ELF-1 (cell line): ENCODE results near the gene KRT10.
"Not testable (repeated sequence)": the region's sequence is repeated elsewhere in the genome, so short reads cannot be mapped to it uniquely, and the experiment has no call there.

Source experiments
- DNase-seq: peaks from one replicate; pipeline ENCODE4 v3.0.0-alpha.2; 2016; ENCODE audit warnings: low read depth, low spot score

KRT10 gene

DNA sequence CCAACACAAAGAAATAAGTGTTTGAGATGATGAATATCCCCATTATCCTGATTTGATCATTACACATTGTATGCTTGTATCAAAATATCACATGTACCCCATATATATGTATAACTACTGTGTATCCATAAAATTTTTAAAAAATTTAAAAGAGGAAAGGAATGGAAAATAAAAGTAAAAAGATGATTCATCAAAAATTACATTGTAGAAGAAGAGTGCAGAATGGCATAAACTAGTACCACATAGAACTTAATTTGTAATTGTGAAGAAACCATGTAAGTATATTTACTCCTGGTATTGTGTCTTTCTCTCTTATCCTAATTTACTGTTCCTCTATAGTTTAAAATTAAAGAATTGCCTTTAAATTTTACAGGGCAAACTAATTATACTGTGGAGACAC, 11.5 kb upstream of the KRT10 start:
- no peak for DNase-seq

DNA sequence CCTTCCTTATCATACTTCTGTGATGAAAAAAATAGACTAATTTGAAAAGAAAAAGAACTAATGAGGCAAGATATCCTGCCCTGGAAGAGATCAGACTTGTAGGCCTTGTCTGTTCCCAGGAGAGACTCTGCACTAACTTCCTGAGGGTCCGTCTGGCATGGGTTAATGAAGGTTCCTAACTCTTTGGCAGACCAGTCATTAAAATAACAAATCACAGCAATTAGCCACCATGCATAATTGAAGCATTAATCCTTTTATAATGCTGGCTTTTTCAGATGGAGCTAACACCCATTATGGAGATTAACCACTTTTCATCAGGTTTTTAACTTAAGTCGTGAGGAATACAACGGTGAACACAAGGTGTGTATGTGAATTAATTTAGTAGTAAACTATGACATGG, 10.4 kb upstream of the KRT10 start:
- peak; percentile 6 for DNase-seq

DNA sequence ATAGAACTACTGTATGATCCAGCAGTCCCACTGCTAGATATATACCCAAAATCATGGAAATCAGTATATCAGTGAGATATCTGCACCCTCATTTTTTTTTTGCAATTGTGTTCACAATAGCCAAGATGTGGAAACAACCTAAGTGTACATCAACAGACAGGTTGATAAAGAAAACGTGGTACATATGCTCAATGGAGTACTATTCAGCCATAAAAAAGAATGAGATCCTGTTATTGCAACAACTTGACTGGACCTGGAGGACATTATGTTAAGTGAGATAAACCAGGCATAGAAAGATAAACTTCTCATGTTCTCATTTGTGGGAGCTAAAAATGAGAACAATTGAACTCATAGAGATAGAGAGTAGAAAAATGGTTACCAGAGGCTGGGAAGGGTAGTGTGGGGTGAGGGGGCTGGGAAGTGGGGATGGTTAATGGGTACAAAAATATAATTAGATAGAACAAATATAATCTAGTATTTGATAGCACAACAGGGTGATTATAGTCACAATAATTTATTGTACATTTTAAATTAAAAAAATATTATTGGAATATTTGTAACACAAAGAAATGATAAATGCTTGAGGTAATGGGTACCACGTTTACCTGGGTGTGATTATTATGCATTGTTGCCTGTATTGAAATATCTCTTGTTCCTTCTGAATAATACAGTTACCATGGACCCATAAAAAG, 7.8 kb upstream of the KRT10 start:
- DNase-seq = no peak

DNA sequence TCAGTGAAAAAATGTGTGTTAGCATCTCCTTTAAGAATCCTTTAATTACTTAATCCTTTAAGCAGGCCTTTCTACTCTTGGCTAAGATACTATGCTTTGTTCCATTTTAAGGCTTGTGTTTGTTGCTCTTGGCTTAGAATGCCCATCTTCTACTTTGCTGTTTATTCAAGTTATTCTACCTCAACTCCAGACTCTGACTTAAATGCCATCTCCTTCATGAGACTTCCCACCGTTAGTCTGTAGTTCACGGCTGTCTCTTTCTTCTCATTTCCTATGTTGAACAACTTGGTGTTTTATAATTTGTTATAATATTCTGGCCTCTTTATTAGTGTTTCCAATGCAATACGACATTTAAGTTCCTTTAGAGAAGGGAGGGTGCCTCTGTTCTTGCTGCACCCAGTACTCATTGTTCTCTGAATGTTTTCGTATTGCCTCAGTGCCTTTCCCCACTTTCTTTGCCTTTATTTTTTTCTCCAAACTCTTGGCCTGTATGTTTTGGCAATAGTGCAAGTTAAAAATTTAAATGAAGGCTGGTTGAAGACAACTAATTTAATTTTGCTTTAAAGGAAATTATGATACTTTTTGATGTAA, 6.1 kb upstream of the KRT10 start:
- no peak for DNase-seq

DNA sequence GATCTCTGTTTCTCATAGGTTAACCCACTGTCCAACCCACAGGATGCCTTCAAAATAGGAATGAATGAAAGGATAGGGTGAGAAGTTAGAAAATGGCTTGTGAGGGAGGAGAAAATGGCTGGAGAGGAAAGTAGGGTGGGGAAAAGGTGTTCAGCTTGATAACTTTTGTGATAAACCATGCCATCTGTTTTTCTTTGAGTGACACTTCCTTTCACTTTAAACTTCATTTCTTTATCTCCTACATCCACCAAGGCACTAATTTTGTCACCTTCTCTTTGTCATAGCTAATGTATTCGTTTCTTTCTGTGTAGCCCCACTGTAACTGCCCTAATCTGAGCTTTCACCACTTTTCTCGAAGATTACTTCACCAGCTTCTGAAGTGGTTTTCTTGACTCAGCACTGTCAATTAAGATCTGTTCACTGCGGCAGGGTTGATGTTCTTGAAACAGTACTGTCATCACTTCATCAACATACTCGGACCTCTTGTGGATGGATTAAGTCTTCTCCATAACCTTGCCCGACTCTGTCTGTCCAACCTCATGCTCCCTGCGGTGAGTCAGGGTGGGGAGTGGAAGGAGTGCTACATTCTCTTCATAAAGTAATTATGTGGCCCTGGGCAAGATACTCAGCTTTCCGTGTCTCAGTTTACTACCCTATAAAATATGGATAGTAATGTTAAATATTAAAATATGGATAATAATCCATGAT, 5.5 kb upstream of the KRT10 start:
- DNase-seq = no peak

DNA sequence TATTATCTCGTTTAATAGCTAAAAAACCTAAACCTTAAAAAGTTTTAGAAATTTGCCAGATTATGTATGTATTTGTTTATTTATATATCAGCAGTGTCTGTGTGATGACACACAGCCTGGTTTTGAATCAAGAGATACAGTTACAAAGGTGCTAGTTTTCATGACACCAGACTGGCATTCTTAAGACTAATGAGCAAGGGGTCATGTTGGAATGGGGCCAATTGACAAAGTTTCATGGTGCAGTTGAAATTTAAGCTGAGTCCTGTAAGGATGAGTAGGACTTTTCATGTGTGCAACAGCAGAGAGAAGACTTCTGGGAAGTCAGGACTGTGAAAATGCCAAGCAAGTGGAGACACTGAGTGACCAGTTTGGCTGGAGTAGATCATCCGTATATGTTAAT, 3.2 kb upstream of the KRT10 start:
- no peak for DNase-seq

DNA sequence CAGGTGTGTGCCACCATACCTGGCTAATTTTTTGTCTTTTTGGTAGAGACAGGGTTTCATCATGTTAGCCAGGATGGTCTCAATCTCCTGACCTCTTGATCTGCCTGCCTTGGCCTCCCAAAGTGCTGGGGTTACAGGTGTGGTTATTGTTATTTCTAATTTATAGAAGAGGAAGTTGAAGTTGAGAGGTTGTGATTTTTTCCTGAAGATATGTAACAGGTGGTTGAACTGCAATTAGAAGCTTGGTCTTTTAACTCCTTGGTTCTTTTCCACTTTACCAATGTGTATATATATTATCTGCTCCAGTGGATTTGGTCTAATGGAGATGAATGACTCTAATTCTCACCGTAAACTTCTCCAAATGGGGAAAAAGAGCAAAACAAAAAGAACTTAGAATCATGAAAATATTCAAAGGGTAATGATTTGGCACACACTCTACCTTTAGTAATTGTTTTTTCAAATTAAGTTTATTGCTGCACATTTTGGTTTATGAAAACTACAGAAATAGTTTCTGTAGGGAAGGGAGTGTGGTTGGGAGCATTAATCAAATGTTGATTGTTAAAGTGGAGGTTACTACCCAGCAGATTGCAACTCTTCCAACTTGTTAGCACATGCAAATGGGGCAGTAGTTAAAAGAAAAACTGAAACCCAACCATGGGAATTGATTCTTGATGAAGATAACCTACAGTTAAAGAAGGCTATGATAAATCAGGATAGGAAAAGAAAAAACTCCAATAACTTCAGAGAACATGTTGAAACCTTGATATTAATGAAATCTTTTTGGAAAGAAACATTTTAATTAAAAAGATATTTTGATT, 1.8 kb upstream of the KRT10 start:
- no peak for DNase-seq

DNA sequence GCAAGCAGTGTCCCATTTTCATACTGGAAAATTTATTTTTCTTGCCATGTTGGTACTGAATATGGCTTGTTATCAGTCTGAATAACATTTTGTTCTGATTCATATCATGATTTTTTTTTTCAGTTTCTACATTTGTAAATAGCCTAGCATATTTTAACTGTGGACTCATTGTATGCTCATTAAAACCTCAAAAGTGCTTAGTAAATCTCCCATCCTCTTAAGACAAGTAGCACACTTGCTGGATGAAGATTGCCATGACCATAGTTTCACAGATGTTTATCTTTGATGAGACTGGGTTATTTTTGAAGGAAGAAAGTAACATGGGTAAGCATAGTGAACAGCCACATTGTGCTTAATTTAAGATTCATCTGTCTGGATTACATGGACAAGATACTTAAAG, 878 bp downstream of the KRT10 start:
- no peak for DNase-seq

DNA sequence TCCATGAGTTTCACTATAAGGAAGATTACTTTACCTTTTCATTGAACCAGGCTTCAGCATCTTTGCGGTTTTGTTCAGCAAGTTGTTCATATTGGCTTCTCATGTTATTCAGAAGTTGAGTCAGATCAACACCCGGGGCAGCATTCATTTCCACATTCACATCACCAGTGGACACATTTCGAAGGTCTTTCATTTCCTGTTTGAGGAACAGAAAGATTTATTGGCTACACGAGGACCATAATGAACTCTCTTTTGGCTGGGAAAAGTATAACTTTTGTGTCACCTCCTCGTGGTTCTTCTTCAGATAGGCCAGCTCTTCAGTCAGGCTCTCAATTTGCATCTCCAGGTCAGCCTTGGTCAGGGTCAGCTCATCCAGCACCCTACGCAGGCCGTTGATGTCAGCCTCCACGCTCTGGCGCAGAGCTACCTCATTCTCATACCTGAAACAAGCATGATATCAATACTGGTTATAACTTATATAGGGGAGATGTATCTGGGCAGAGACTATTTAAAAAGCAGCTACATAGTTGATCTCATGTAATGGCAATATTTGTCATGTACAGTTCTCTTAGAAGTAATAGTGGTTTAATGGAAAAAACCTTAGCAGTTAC, 2.1 kb downstream of the KRT10 start:
- DNase-seq = no peak

DNA sequence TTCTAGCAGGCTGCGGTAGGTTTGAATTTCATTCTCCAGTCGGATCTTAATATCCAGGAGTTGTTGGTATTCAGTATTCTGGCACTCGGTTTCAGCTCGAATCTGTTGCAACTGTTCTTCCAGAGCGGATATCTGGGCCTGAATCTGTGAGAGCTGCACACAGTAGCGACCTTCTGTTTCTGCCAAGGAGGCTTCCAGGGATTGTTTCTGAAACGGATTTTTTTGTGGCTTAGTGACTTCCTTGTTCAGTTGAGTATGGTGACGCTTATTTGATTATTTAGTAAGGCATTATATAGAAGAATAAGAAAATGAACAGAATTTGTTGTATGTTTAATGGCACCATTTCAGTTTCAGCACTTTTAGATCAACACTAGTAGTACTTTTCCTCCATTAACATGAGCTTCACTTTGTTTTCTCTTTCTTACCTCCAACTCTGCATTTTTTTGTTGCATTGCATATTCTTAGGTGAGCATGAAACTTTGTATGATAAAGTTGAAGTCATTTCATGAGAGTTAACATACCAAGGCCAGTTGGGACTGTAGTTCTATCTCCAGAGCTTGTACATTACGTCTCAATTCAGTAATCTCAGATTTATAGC, 2.8 kb downstream of the KRT10 start:
- no peak for DNase-seq

DNA sequence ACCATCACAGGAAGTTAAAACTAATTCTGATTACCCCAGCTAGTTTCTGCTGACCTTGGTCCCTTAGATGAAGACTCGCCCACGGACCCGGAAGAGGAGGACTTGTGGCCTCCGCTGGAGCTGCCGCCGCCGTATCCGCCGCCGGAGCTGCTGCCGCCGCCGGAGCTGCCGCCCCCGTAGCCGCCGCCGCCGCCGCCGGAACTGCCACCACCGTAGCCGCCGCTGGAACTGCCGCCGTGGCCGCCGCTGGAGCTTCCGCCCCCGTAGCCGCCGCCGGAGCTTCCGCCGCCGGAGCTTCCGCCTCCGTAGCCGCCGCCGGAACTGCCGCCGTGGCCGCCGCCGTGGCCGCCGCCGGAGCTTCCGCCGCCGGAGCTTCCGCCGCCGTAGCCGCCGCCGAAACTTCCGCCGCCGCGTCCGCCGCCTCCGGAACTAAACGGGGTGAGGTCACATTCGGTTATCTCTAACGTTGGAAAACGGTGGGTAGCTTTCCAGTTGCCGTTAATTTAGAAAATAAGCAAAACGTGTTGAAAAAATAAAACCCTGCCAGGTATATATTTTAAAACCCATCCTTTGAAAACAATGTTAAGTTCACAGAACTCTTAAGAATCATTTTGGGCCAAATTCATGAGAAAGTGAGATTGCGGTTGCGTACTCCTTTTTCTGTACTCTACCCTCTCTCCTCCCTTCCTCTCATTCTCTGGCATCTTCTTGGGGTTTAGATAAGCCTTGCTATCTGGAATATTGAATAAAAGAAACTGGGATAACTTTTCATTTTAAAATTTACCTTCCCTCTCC, 3.5 kb downstream of the KRT10 start:
- DNase-seq = peak; percentile 86

DNA sequence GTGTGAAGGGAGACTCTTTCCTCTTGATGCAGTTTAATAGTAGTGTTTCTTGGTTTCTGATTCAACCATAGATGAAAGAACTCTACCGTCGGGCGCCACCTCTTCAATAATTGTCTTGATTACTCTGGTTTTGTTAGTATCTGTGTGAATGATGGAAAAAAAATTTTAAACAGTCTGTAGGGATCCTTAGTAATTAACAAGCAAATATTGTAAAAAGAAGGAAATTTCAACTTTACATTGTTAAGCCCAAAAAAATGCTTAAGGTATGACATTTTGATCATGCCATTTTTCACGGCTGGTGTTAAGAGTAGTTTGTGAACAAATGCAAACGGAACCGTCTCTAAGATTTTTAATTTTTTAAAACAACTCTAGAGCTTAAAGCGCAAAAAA, 4.1 kb downstream of the KRT10 start:
- DNase-seq = no peak

DNA sequence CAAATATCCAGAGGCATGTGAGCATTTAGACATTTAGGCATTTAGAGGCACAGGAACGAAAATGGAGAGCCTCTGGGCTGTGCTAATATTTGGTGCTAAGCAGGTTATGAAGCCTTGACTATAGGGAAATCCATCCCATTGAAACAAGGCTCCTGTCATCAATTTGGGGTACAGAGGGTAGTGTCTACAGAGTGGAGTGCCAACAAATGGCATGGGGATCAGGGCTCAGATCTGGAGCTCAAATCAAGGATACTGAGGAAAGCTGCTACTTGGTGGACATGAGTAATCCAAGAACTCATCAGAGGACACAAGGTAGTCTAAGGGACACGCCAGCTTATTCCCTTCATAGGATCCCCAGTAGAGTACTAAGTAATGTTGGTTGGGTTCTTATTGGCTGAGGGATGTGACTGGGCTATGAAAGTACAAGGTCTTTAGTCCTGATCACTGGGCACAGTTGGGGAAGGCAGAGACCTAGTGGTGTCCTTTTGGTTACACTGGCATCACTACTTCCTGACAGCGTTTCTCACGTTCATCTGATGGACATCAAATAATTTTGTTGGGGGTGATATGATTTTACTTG, 5.2 kb downstream of the KRT10 start:
- DNase-seq = no peak

DNA sequence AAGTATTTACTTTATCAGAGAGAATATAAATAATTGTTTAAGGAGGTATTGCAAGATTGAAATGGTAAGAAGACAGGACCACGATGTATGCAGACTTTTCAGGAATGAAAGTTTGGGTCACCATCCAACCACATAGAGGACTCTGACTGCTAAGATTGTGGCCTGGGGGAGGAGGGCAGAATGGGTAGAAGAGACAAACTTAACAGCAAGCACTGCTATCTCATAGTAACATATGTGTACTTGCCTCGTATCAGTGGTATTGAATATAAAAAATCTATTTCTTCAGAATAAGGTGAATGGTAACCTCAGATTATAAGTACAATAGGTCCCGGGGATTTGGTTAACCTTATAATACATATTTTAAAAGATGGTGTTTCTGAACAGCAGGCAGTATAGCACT, 5.8 kb downstream of the KRT10 start:
- DNase-seq = no peak

DNA sequence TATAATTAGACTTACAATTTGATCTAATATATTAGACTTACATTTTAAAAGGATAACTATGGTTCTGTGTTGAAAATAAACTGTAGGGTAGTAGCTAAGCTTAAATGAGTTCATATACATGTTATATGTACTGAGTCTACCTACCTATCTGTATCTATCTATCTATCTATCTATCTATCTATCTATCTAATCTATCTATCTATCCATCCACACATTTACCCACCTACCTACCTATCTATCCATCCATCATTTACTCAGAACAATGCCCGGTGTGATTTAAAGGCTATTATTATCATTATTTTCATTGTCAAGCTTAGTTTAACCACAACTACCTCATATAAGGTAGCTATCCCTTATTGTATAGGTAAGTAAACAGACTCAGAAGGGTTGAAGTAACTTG, 7.0 kb downstream of the KRT10 start:
- DNase-seq = no peak

DNA sequence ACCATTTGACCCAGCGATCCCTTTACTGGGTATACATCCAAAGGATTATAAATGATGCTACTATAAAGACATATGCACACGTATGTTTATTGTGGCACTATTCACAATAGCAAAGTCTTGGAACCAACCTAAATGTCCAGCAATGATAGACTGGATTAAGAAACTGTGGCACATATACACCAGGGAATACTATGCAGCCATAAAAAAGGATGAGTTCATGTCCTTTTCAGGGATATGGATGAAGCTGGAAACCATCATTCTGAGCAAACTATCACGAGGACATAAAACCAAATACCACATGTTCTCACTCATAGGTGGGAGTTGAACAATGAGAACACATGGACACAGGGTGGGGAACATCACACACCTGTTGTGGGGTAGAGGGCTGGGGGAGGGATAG, 7.8 kb downstream of the KRT10 start:
- not testable (repeated sequence) for DNase-seq

DNA sequence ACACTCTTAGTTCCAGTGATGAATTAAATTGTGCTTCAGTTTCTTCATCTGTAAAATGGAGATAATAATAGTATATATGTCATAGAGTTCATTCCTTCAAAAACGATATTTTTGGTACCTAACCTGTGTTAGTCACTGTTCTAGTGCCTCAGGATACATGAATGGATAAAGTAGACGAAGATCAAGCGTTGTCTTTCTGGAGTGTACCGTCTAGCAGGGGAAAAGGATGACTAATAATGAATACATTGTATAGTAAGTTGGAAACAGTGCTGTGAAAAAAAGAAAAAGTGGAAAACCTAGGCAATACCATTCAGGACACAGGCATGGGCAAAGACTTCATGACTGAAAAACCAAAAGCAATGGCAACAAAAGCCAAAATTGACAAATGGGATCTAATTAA, 8.6 kb downstream of the KRT10 start:
- DNase-seq = no peak

DNA sequence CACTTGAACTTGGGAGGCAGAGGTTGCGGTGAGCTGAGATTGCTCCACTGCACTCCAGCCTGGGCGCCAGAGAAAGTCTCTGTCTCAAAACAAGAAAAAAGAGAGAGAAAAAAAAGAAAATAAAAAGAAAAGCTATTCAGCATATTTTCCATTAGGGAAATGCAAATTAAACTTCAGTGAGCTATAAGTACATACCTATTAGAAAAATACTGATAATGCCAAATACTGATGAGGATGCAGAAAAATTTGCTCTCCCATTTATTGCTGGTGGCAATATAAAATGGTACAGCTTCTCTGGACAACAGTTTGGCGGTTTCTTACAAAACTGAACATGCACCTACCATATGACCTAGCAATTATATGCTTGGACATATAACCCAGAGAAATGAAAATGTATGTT, 9.8 kb downstream of the KRT10 start:
- no peak for DNase-seq

DNA sequence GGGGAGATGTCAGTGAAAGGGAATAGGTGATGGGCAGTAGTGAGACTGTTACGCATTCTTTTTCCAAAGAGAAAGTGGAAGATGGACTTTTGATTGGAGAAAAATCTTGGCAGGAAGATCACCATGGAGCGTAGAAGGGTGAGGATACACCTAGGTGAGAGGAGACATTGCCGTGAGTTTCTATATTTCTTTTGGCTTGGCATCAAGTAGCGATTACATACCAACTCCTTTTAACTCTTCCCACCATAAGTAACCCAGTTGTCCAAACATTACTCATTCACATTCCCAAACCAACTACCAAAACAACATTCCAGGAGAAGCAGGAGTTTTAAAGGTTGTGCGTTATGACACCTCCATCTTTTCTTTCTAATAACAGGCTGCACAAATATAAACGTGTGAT, 11.9 kb downstream of the KRT10 start:
- DNase-seq = no peak

DNA sequence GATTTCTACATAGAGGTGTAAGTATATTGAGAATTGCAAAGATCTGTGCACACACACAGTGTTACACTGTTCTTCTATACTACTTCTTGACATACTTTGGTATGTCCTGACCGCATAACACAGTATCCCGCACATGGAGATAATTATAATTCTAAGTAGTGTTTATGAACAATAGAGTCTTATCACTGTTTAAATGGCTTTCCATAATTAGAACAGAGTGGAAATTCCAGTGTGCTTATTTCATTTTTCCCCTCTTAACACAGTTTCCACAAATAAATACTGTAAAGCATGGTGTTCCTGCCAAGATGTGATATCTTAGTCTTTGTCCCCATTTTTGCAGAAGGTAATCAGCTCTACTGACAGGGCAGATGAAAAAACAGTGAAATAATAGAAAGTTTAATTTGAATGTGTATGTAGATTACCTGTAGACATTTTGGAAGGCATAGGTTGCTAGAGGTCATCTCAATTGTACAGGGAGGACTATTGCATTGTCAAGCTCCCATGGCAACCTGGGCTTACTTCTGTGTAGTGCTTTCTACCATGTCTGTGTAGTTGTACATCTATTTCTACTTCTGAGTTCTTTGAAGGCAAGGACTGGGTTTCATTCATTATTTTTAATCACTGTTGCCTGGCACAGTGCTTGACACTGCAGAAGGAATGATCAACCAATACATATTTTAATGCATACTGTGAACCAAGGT, 12.5 kb downstream of the KRT10 start:
- no peak for DNase-seq
